Neural cell (in vitro differentiated cells): Measurements from ENCODE around the gene CAPN15. TPM values are rescaled to one million over a fixed set of nuclear protein-coding genes. Genes with fewer than 3 reads are reported as not detected.

Experiments
- H2AFZ ChIP-seq: fragments of 200-600, 300-800 bp; sonication (generic), shearing (Covaris generic); 2 replicates; pipeline ENCODE4 v1.6.0; 2014; ENCODE audit warnings: low read depth, mild to moderate bottlenecking, antibody characterized with exemption, low read length, moderate library complexity
- H3F3A ChIP-seq: fragments of 200-600 bp; shearing (Covaris generic); 2 replicates; pipeline ENCODE4 v1.6.1; 2016; ENCODE audit warnings: mild to moderate bottlenecking, moderate library complexity, mixed read lengths, antibody characterized with exemption, low read length; ENCODE audit not compliant: insufficient read depth, poor library complexity, severe bottlenecking
- H3K27ac ChIP-seq: fragments of 200-600, 300-800 bp; sonication (generic), shearing (Covaris generic); 2 replicates; pipeline ENCODE4 v1.5.1; 2014; ENCODE audit warnings: mild to moderate bottlenecking, low read length, moderate library complexity
- H3K27me3 ChIP-seq: fragments of 300-800, 200-600 bp; sonication (generic), shearing (Covaris generic); 2 replicates; pipeline ENCODE4 v1.6.0; 2014; ENCODE audit warnings: mild to moderate bottlenecking, low read depth, low read length, moderate library complexity; ENCODE audit not compliant: insufficient read depth
- H3K36me3 ChIP-seq: fragments of 300-800, 200-600 bp; sonication (generic), shearing (Covaris generic); 2 replicates; pipeline ENCODE4 v1.5.1; 2014; ENCODE audit warnings: mild to moderate bottlenecking, antibody characterized with exemption, low read length, moderate library complexity; ENCODE audit not compliant: insufficient read depth
- H3K4me2 ChIP-seq: fragments of 300-800, 200-600 bp; sonication (generic), shearing (Covaris generic); 2 replicates; pipeline ENCODE4 v1.6.0; 2014; ENCODE audit warnings: mild to moderate bottlenecking, low read length
- H3K4me3 ChIP-seq: fragments of 300-800, 200-600 bp; sonication (generic), shearing (Covaris generic); 2 replicates; pipeline ENCODE4 v1.5.1; 2014; ENCODE audit warnings: mild to moderate bottlenecking, low read length, moderate library complexity
- H3K79me2 ChIP-seq: fragments of 200-600 bp; shearing (Covaris generic); replicated peaks from 2 replicates; pipeline ENCODE4 v1.6.0; 2014; ENCODE audit warnings: mild to moderate bottlenecking, low read length, moderate library complexity; ENCODE audit not compliant: insufficient read depth
- H3K9ac ChIP-seq: fragments of 300-800, 200-600 bp; sonication (generic), shearing (Covaris generic); 2 replicates; pipeline ENCODE4 v1.6.1; 2016; ENCODE audit warnings: mild to moderate bottlenecking, low read length, mixed read lengths
- H3K9me2 ChIP-seq: fragments of 200-600 bp; shearing (Covaris generic); 2 replicates; pipeline ENCODE4 v1.6.1; 2016; ENCODE audit warnings: mild to moderate bottlenecking, low read length, mixed read lengths; ENCODE audit not compliant: insufficient read depth
- H3K9me3 ChIP-seq: fragments of 200-600, 300-800 bp; sonication (generic), shearing (Covaris generic); 2 replicates; pipeline ENCODE4 v1.6.1; 2016; ENCODE audit warnings: mild to moderate bottlenecking, mixed run types, low read length, moderate library complexity, mixed read lengths
- H4K20me1 ChIP-seq: fragments of 200-600 bp; shearing (Covaris generic); 2 replicates; pipeline ENCODE4 v1.6.1; 2016; ENCODE audit warnings: mild to moderate bottlenecking, mixed run types; ENCODE audit not compliant: insufficient read depth
- EP300 ChIP-seq: fragments of 450-650 bp; conservative IDR thresholded peaks from 2 replicates; pipeline ENCODE4 v1.6.1; 2014; ENCODE audit warnings: antibody characterized with exemption, mild to moderate bottlenecking, moderate library complexity; ENCODE audit not compliant: poor library complexity, severe bottlenecking
- EZH2 ChIP-seq: fragments of 200-600, 300-800 bp; shearing (Covaris generic), sonication (generic); IDR thresholded peaks from 2 replicates; pipeline ENCODE4 v1.6.1; 2014; ENCODE audit warnings: antibody characterized with exemption, low read length, borderline replicate concordance, mild to moderate bottlenecking; ENCODE audit not compliant: insufficient read depth, poor library complexity, severe bottlenecking
- MXI1 ChIP-seq: fragments of 450-650 bp; conservative IDR thresholded peaks from 2 replicates; pipeline ENCODE4 v1.6.1; 2014; ENCODE audit warnings: antibody characterized with exemption, mild to moderate bottlenecking; ENCODE audit not compliant: poor library complexity, severe bottlenecking
- POLR2AphosphoS5 ChIP-seq: IDR thresholded peaks from 2 replicates; pipeline ENCODE4 v1.6.1; 2012
- RAD21 ChIP-seq: fragments of 450-650 bp; conservative IDR thresholded peaks from 2 replicates; pipeline ENCODE4 v1.6.1; 2014; ENCODE audit warnings: antibody characterized with exemption, mild to moderate bottlenecking, moderate library complexity
- TAF1 ChIP-seq: IDR thresholded peaks from 2 replicates; pipeline ENCODE4 v1.6.1; 2012; ENCODE audit warnings: low read depth
- polyA plus RNA-seq: library from polyadenylated mRNA; depleted of rRNA; stranded (reverse); fragments of >200 nt; gene quantifications from 2 replicates; pipeline ENCODE4 v1.2.3, GENCODE V29; 2014
- TF ChIP-seq, protein P1 (sequence below): fragments of 450-650 bp; IDR thresholded peaks from 2 replicates; pipeline ENCODE4 v1.5.1; 2014; ENCODE audit warnings: antibody characterized with exemption, mild to moderate bottlenecking, moderate library complexity; ENCODE audit not compliant: poor library complexity, severe bottlenecking
- TF ChIP-seq, protein P2 (sequence below): IDR thresholded peaks from 2 replicates; pipeline ENCODE4 v1.6.1; 2012; ENCODE audit warnings: borderline replicate concordance

CAPN15 gene
- polyA plus RNA-seq, 1 donor from 2014 or later: 11.5 TPM

DNA sequence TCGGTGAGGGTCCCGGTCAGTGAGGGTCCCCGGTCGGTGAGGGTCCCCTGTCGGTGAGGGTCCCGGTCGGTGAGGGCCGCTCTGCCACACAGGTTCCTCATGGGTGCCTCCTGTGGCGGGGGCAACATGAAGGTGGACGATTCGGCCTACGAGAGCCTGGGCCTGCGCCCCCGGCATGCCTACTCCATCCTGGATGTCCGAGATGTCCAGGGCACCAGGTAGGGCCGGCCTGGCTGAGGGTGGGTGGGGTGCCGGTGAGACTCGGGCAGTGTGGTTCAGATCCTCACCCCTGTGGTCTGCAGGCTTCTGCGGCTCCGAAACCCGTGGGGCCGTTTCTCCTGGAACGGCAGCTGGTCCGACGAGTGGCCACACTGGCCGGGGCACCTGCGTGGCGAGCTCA, 23.7 kb downstream of the CAPN15 start:
- Histone ChIP-seq H3K9me2 (no peaks in the 10 kb centered on the region), H3F3A (no peaks in the 10 kb centered on the region), H3K79me2 (no peaks in the 10 kb centered on the region), H3K27ac (no peak overlapping the region), H3K9ac (no peak overlapping the region), H2AFZ (no peak overlapping the region), H3K4me3 (no peak overlapping the region), H3K4me2 (no peak overlapping the region), H3K9me3 (no peaks in the 10 kb centered on the region), H3K36me3 (no peaks in the 10 kb centered on the region), H3K27me3 (no peaks in the 10 kb centered on the region), H4K20me1 (no peaks in the 10 kb centered on the region)
- TF ChIP-seq, protein P1, sequence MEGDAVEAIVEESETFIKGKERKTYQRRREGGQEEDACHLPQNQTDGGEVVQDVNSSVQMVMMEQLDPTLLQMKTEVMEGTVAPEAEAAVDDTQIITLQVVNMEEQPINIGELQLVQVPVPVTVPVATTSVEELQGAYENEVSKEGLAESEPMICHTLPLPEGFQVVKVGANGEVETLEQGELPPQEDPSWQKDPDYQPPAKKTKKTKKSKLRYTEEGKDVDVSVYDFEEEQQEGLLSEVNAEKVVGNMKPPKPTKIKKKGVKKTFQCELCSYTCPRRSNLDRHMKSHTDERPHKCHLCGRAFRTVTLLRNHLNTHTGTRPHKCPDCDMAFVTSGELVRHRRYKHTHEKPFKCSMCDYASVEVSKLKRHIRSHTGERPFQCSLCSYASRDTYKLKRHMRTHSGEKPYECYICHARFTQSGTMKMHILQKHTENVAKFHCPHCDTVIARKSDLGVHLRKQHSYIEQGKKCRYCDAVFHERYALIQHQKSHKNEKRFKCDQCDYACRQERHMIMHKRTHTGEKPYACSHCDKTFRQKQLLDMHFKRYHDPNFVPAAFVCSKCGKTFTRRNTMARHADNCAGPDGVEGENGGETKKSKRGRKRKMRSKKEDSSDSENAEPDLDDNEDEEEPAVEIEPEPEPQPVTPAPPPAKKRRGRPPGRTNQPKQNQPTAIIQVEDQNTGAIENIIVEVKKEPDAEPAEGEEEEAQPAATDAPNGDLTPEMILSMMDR: no peak
- TF ChIP-seq TAF1 (no peak), MXI1 (no peak), POLR2AphosphoS5 (no peak), EZH2 (no peak), EP300 (no peak)
- TF ChIP-seq, protein P2, sequence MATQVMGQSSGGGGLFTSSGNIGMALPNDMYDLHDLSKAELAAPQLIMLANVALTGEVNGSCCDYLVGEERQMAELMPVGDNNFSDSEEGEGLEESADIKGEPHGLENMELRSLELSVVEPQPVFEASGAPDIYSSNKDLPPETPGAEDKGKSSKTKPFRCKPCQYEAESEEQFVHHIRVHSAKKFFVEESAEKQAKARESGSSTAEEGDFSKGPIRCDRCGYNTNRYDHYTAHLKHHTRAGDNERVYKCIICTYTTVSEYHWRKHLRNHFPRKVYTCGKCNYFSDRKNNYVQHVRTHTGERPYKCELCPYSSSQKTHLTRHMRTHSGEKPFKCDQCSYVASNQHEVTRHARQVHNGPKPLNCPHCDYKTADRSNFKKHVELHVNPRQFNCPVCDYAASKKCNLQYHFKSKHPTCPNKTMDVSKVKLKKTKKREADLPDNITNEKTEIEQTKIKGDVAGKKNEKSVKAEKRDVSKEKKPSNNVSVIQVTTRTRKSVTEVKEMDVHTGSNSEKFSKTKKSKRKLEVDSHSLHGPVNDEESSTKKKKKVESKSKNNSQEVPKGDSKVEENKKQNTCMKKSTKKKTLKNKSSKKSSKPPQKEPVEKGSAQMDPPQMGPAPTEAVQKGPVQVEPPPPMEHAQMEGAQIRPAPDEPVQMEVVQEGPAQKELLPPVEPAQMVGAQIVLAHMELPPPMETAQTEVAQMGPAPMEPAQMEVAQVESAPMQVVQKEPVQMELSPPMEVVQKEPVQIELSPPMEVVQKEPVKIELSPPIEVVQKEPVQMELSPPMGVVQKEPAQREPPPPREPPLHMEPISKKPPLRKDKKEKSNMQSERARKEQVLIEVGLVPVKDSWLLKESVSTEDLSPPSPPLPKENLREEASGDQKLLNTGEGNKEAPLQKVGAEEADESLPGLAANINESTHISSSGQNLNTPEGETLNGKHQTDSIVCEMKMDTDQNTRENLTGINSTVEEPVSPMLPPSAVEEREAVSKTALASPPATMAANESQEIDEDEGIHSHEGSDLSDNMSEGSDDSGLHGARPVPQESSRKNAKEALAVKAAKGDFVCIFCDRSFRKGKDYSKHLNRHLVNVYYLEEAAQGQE: no peak

DNA sequence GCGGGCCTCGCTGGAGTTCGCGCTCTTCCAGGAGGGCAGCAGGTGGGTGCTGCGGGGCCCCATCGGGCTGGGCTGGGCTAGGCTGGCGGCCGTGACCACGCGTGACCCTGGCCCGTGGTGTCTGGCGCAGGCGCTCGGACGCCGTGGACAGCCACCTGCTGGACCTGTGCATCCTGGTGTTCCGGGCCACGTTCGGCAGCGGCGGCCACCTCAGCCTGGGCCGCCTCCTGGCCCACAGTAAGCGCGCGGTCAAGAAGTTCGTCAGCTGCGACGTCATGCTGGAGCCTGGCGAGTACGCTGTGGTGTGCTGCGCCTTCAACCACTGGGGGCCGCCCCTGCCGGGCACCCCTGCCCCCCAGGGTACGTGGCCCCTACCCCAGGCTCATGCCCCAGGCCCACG, 24.7 kb downstream of the CAPN15 start:
- Histone ChIP-seq H3K9me2 (no peaks in the 10 kb centered on the region), H3K79me2 (no peaks in the 10 kb centered on the region), H3K36me3 (no peaks in the 10 kb centered on the region)

More for the DNA sequence above, 24.7 kb downstream of the CAPN15 start:
- Histone ChIP-seq H3K4me3 (no peak overlapping the region), H3K9me3 (no peaks in the 10 kb centered on the region), H4K20me1 (no peaks in the 10 kb centered on the region), H3K27me3 (no peaks in the 10 kb centered on the region), H2AFZ (no peak overlapping the region), H3K27ac (no peak overlapping the region), H3K4me2 (no peak overlapping the region), H3K9ac (no peak overlapping the region), H3F3A (no peaks in the 10 kb centered on the region)
- TF ChIP-seq EP300 (no peak), RAD21 (no peak), MXI1 (no peak), EZH2 (no peak), POLR2AphosphoS5 (no peak)
- TF ChIP-seq, protein P1: no peak
